Sigmoid colon (tissue), 7 donors: ENCODE measurements around the gene XRCC5. TPM values are rescaled to one million over a fixed set of nuclear protein-coding genes. Genes with fewer than 3 reads are reported as not detected.
"Not testable (repeated sequence)": the region's sequence is repeated elsewhere in the genome, so short reads cannot be mapped to it uniquely, and the experiment has no call there.

Experiments
- DNase-seq: peaks from one replicate; pipeline ENCODE4 v3.0.0-alpha.2; 2019
- H3K27ac ChIP-seq, 4 donors: fragments of 200-600 bp; sonication (generic); one replicate each; pipeline ENCODE4 v1.5.1; 2016 to 2019; ENCODE audit warnings: mild to moderate bottlenecking in 1 of 4
- H3K27me3 ChIP-seq, 3 donors: fragments of 200-600 bp; sonication (generic); one replicate each; pipeline ENCODE4 v1.5.1; 2019; ENCODE audit warnings: mild to moderate bottlenecking in 1 of 3
- H3K36me3 ChIP-seq, 4 donors: fragments of 200-600 bp; sonication (generic); one replicate each; pipeline ENCODE4 v1.5.1; 2016 to 2019
- H3K4me1 ChIP-seq, 4 donors: fragments of 200-600 bp; sonication (generic); one replicate each; pipeline ENCODE4 v1.5.1; 2017 to 2019
- H3K4me3 ChIP-seq, 4 donors: fragments of 200-600 bp; sonication (generic); one replicate each; pipeline ENCODE4 v1.5.1; 2017 to 2019; ENCODE audit warnings: mild to moderate bottlenecking in 2 of 4, moderate library complexity in 1 of 4
- H3K9me3 ChIP-seq, 4 donors: fragments of 200-600 bp in 3 of 4; sonication (generic) in 3 of 4; one replicate each; pipeline versions ENCODE4 v1.5.1 to v1.6.1; 2013 to 2019
- EP300 ChIP-seq, 4 donors: sonication (generic); formaldehyde crosslinking; IDR thresholded peaks; one replicate each; pipeline ENCODE4 v1.6.1; 2017; ENCODE audit warnings: antibody characterized with exemption in 4 of 4
- POLR2A ChIP-seq, 2 donors: fragments of 450-650 bp; IDR thresholded peaks; one replicate each; pipeline ENCODE4 v1.6.1; 2016; ENCODE audit warnings: antibody characterized with exemption in 2 of 2, mild to moderate bottlenecking in 2 of 2, moderate library complexity in 2 of 2
- POLR2AphosphoS5 ChIP-seq, 4 donors: sonication (generic); formaldehyde crosslinking; IDR thresholded peaks; one replicate each; pipeline ENCODE4 v1.6.1; 2017; ENCODE audit warnings: antibody characterized with exemption in 4 of 4
- WGBS, 2 donors: extraction: QIAGEN DNeasy Blood & Tissue Kit; methylation state at CpG; one replicate each; pipeline ENCODE4 v1.1.7; 2013; 5-methylcytosine and 5-hydroxymethylcytosine counted together
- intact Hi-C: fragments of 100-400 bp; cut with DNase I; formaldehyde crosslinking; loops from one replicate; pipeline ENCODE4 v1.15.1; 2023
- polyA plus RNA-seq, 3 donors: library from polyadenylated mRNA; stranded (reverse); fragments of 200-250 nt; gene quantifications; one replicate each; pipeline ENCODE4 v1.2.3, GENCODE V29; 2013
- total RNA-seq, 4 donors: library from RNA; depleted of rRNA; stranded (reverse); fragments of >200 nt; gene quantifications; one replicate each; pipeline ENCODE4 v1.1.0, GENCODE V29; 2016
- TF ChIP-seq, protein P1 (sequence below), 4 experiments: fragments of 450-650 bp in 3 of 4; fragments of 200-600 bp in 1 of 4; IDR thresholded peaks; one replicate each; pipeline ENCODE4 v1.5.1; 2016 to 2019; ENCODE audit warnings: antibody characterized with exemption in 4 of 4, mild to moderate bottlenecking in 3 of 4, moderate library complexity in 2 of 4
- donor health status: healthy with polysubstance abuse.
- donor health status: Bipolar disorder and iron deficiency.
- donor health status: healthy.

Gene XRCC5
- total and polyA plus RNA-seq, 7 donors: 70.3 to 152 (median 111) TPM

GRCh38 chr2:216206821-216207220, 97.7 kb downstream of the XRCC5 start:
- H3K27ac ChIP-seq: no peak overlapping the region
- WGBS, 2 donors: 89 to 93% methylated on average over 5 of the region's 5 CpGs
- intact Hi-C loops: no loop called here
- H3K9me3 ChIP-seq: no peaks in the 10 kb centered on the region
- DNase-seq: no peak
- H3K4me1 ChIP-seq: peaks cover 0 to 5% (median 0%) of the 10 kb centered on the region in 4 donors
- H3K27me3 ChIP-seq: no peaks in the 10 kb centered on the region
- TF ChIP-seq, protein P1, sequence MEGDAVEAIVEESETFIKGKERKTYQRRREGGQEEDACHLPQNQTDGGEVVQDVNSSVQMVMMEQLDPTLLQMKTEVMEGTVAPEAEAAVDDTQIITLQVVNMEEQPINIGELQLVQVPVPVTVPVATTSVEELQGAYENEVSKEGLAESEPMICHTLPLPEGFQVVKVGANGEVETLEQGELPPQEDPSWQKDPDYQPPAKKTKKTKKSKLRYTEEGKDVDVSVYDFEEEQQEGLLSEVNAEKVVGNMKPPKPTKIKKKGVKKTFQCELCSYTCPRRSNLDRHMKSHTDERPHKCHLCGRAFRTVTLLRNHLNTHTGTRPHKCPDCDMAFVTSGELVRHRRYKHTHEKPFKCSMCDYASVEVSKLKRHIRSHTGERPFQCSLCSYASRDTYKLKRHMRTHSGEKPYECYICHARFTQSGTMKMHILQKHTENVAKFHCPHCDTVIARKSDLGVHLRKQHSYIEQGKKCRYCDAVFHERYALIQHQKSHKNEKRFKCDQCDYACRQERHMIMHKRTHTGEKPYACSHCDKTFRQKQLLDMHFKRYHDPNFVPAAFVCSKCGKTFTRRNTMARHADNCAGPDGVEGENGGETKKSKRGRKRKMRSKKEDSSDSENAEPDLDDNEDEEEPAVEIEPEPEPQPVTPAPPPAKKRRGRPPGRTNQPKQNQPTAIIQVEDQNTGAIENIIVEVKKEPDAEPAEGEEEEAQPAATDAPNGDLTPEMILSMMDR (IDR thresholded peaks at IDR 0.05): no peak
- TF ChIP-seq EP300 (IDR thresholded peaks at IDR 0.05) (no peak), POLR2A (IDR thresholded peaks at IDR 0.05) (no peak), POLR2AphosphoS5 (IDR thresholded peaks at IDR 0.05) (no peak)
- peaks cover 0 to 71% (median 29%) of the 10 kb centered on the region in 4 donors for H3K36me3 ChIP-seq
- no peak overlapping the region for H3K4me3 ChIP-seq

DNA sequence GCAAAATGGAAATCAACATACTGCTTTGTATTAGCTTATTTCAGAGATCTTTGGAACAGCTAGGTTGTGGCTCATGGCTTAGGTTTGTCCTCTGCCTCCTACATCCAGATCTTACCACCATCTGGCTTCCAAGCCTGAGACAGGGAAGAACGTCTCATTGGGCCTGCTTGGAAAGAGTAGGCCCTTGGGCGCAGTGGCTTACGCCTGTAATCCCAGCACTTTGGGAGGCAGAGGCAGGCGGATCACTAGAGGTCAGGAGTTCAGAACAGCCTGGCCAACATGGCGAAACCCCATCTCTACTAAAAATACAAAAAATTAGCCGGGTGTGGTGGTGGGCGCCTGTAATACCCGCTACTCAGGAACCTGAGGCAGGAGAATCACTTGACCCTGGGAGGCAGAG, 99.5 kb downstream of the XRCC5 start:
- H3K4me3 ChIP-seq, DNase-seq, H3K27me3 ChIP-seq, H3K4me1 ChIP-seq, intact Hi-C loops, H3K9me3 ChIP-seq, H3K27ac ChIP-seq: not testable (repeated sequence)
- H3K36me3 ChIP-seq: peaks cover 0 to 53% (median 25%) of the 10 kb centered on the region in 4 donors
- 96 to 98% methylated on average over 8 of the region's 8 CpGs for WGBS, 2 donors

- H3K4me1 ChIP-seq: peaks cover 0 to 5% (median 0%) of the 10 kb centered on the region in 4 donors
- intact Hi-C loops: no loop called here
- WGBS, 2 donors: 67 to 79% methylated on average over 3 of the region's 3 CpGs
- H3K27me3 ChIP-seq: no peaks in the 10 kb centered on the region
- peaks cover 0 to 30% (median 11%) of the 10 kb centered on the region in 4 donors for H3K36me3 ChIP-seq
- no peak overlapping the region for H3K27ac ChIP-seq
- H3K4me3 ChIP-seq: no peak overlapping the region
- no peak for DNase-seq
- TF ChIP-seq, protein P1 (IDR thresholded peaks at IDR 0.05): no peak
- TF ChIP-seq POLR2AphosphoS5 (IDR thresholded peaks at IDR 0.05): no peak
- no peak for TF ChIP-seq POLR2A (IDR thresholded peaks at IDR 0.05)
- no peak for TF ChIP-seq EP300 (IDR thresholded peaks at IDR 0.05)
- no peaks in the 10 kb centered on the region for H3K9me3 ChIP-seq
Observed at GRCh38 chr2:216210701-216211540, 101.8 kb downstream of the XRCC5 start.

DNA sequence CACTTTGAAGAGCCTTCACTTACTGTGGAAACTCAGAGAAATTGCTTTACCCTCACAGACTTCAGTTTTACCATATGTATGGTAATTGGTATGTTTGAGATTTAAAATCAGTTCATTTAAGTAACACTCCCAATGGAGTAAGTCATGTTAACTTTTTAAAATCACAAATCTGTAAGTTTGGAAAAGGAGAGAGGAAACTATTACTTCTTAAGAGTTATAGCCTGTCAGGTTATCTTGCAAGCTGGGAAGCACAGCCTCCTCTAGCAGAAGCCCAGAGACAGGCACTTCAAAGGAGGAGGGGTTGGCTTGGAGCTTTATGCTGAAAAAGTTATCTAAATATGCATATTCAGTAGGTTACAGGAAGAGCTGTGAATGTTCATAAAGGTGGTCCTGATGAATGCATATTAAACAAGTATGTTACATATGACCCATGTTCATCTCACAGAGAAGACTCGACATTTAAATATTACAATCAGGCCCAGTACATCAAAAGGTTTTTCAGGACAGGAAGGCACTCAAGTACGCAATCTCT, 102.5 kb downstream of the XRCC5 start:
- DNase-seq: no peak
- Histone ChIP-seq H3K4me1 (peaks cover 0 to 5% (median 0%) of the 10 kb centered on the region in 4 donors), H3K4me3 (no peak overlapping the region), H3K36me3 (peaks cover 0 to 22% (median 7%) of the 10 kb centered on the region in 4 donors), H3K9me3 (no peaks in the 10 kb centered on the region), H3K27ac (no peak overlapping the region), H3K27me3 (no peaks in the 10 kb centered on the region)
- WGBS, 2 donors: 92 to 95% methylated on average over 2 of the region's 2 CpGs
- TF ChIP-seq POLR2AphosphoS5 (IDR thresholded peaks at IDR 0.05): no peak
- no peak for TF ChIP-seq POLR2A (IDR thresholded peaks at IDR 0.05)
- TF ChIP-seq EP300 (IDR thresholded peaks at IDR 0.05): no peak
- TF ChIP-seq, protein P1 (IDR thresholded peaks at IDR 0.05): no peak
- intact Hi-C loops: no loop called here

DNA sequence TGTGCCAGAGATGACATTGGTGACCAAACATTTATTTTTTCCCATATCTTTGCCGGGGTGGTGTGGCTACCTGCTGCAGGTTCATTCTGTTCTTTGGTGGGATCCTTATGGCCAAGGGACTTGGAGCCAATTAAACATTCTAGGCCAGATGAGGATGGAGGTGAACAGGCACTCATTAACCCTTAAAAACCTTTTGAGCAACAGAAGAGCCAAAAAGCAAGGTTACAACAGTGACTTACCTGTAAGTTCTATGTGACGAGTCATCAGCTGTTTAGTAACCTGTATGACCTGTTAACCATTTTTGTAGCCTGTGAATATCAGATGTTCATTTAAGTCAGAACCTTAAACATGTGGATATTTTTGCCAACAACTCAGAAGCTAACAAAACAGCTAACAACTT, 105.6 kb downstream of the XRCC5 start:
- Histone ChIP-seq H3K27ac (no peak overlapping the region), H3K9me3 (no peaks in the 10 kb centered on the region), H3K36me3 (no peaks in the 10 kb centered on the region), H3K4me1 (peaks cover 0 to 5% (median 0%) of the 10 kb centered on the region in 4 donors), H3K4me3 (no peak overlapping the region), H3K27me3 (no peaks in the 10 kb centered on the region)
- 89 to 94% methylated on average over 2 of the region's 2 CpGs for WGBS, 2 donors
- TF ChIP-seq POLR2AphosphoS5 (IDR thresholded peaks at IDR 0.05) (no peak), POLR2A (IDR thresholded peaks at IDR 0.05) (no peak), EP300 (IDR thresholded peaks at IDR 0.05) (no peak)
- TF ChIP-seq, protein P1 (IDR thresholded peaks at IDR 0.05): no peak
- no peak for DNase-seq
- intact Hi-C loops: no loop called here
